Measurements from ENCODE around the gene EBPL.

GRCh38 chr13:49669735-49670309 lies 21.5 kb downstream of the EBPL start:
- peak; percentile 55 to 84 (median 65) for TF ChIP-seq CTCF (IDR thresholded peaks at IDR 0.05)
- TF ChIP-seq POLR2A (IDR thresholded peaks at IDR 0.05) = no peak

All from heart left ventricle (tissue), 13 donors.